OCI-M2 (cell line): ENCODE data around the gene C16orf90.
"Not testable (repeated sequence)": the region's sequence is repeated elsewhere in the genome, so short reads cannot be mapped to it uniquely, and the experiment has no call there.

ENCODE experiments used
- DNase-seq: peaks from one replicate; lab custom pipeline; 2025; ENCODE audit not compliant: unreplicated experiment; lab: John Stamatoyannopoulos, UW

The C16orf90 gene

DNA sequence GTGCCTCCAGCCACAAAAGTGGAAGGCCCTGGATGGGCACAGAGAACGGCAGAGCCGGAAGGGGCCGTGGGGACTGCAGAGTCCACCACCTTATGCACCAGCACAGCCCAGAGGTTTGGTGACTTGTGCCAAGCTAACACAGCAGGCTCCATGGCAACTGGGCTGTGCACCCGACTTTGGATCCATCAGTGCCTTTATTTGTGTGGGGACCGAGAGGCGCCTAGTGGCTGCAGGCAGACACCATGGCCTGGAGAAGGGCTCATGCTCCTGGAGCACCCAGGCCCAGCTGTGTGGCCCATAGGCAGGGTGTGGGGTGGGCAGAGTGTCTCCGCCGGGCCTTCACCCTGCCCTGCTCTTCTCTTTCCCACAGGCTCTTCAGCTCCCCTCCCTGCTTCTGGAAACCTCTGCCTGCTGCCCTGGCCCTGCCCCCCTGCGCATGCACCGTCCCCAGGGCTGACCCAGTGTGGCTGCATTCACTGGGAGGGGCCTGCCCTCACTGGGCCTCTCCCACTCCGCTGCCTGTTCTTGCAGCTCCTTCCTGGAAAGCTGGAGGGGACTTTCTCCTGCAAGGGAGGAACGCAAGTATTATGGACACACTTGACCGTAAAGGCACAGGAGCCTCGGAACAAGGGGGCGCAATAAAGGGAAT, 10.1 kb downstream of the C16orf90 start:
- DNase-seq = no peak

GRCh38 chr16:3484318-3485096, 10.8 kb downstream of the C16orf90 start:
- DNase-seq = no peak

- DNase-seq = no peak
Observed at GRCh38 chr16:3482659-3483241, 12.5 kb downstream of the C16orf90 start.

DNA sequence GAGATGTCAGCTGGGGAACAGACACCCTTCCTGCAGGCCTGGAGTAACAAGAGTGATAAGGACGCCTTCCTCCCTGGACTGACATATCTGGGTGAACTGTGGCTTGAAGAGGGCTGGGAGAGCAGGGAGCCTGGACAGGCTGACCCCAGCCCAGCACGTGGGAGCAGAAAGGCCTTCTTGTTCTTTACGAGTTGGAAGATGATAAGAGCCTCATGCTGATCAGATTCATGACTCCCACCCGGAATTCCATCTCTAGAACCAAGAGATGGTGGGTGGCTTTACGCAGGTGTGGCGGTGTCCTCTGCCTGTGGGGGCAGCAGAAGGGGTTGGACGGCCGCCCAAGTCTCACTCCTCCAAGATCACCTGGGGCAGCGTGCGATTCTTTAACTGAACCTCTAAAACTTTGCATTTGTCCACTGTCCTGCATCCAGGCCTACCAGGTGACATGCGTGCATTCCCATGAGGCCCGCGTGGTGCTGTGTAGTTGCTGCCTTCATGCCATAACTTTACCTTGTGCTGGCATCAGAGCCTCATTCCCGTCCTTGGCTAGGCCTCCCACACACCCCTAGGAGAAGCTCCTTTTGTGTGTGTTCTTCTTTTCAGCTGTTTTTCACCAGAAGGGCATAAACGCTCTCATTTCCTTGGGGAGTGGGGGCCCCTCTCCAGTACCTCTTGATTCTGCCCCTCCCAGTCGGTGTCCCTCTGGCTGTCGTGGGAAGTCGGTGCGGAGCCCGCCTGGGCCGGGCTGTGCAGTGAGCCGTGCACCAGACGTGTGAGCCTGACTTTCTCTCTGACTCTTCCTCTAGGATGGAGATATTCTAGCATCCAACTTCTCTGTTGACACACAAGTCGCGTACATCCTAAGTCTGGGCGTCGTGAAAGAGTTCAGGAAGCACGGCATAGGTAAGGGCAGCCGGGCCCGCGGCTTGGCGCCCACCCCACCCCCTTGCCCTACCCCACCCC, 13.3 kb downstream of the C16orf90 start:
- no peak for DNase-seq

- no peak for DNase-seq
Observed at GRCh38 chr16:3480901-3481695, 14.2 kb downstream of the C16orf90 start.

DNA sequence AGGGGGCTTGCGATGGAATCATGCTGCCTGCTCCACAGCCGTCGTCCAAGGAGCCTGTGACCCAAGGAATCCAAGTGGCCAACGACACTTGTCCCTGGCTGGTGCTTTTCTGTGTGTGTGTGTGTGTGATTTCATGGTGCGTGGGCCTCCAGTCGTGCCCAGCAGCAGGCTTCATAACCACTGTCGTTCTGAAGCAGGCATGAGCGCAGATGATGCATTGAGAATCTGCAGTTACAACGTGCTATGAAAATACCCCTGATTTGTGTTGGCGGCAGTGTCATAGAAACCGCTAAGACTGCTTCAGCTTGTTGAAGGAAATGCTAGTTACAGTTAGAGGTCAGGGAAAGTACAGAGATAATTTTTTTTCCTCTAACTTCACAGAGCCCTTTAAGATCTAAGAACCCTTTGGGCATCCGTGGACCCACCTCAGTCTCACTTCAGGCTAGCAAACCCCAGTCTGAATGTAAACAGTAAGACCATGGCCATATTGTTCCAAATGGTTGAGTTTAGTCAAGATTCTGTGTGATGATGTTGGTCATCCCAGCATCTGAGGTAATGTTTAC, 15.6 kb downstream of the C16orf90 start:
- DNase-seq = no peak

DNA sequence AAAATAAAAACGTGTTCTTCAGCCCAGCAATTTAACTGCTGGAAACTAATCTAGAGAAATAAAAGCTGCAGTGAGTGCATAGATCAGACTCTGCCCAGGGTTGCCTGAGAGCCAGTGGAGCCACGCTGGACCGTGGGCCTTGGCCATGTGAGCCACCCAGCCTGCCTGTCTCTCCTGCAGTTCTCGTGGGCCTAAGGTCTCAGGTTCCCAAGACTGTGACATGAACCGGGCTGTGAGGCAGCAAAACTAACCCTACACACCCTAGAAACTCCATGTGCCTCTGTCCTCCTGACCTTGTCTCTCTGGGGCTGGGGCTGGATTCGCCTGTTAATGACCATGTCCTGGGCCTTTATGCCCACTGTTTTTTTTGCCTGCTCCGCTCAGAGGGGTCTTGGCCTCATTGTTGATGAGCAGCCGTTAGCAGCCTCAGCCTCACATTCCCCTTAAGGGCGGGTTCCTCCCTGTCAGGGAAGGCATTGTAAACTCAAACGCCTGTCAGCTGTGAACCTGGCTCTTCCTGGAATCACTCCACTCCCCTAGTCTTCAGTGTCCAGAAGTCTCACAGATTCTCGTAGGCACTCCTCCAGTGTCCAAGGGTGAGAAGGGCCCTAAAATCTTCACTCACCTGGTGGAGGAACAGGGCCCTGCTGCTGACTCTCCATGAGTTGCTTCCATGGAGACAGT, 16.9 kb downstream of the C16orf90 start:
- no peak for DNase-seq

GRCh38 chr16:3476409-3476808, 18.9 kb downstream of the C16orf90 start:
- no peak for DNase-seq

GRCh38 chr16:3475604-3476375, 19.5 kb downstream of the C16orf90 start:
- DNase-seq = no peak

GRCh38 chr16:3474870-3475269, 20.4 kb downstream of the C16orf90 start:
- DNase-seq = not testable (repeated sequence)

DNA sequence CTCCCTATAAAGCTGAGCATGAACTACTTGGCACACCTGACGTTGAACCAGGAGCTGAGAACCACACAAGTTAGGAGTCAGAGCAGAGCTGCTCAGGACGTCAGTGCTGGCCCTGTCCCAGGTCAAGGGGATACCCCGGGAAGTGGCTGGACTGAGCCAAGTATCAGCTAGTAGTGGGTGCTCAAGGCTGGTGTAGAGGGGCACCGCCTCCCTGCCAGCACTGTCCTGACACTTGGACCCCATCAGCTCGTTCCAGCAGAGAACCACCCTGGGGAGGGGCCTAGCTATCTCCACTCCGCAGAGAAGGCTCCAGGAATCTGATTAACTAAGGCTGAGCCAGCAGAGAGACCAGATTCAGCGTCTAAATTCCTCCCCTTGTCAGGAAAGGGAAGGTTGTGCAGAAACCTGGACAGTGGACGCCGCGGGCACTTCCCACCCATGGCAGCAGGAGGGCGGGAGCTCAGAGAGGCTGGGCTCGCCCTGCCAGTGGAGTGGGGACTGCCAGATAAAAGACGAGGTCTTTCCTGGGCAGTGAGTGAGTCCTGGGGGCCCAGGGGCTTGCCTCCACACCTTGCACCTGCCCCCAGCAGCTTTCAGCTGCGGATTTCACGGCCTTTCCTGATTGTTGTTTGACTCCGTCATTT, 21.0 kb downstream of the C16orf90 start:
- DNase-seq = no peak

DNA sequence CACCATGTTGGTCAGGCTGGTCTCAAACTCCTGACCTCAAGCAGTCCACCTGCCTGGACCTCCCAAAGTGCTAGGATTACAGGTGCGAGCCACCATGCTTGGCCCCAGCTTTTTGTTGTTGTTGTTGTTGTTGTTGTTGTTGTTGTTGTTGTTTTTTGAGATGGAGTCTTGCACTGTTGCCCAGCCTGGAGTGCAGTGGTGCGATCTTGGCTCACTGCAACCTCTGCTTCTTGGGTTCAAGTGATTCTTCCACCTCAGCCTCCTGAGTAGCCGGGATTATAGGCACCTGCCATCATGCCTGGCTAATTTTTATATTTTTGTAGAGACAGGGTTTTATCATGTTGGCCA, 21.7 kb downstream of the C16orf90 start:
- not testable (repeated sequence) for DNase-seq

- no peak for DNase-seq
Observed at GRCh38 chr16:3472878-3473595, 22.3 kb downstream of the C16orf90 start.

GRCh38 chr16:3471518-3472176, 23.6 kb downstream of the C16orf90 start:
- DNase-seq = no peak

DNA sequence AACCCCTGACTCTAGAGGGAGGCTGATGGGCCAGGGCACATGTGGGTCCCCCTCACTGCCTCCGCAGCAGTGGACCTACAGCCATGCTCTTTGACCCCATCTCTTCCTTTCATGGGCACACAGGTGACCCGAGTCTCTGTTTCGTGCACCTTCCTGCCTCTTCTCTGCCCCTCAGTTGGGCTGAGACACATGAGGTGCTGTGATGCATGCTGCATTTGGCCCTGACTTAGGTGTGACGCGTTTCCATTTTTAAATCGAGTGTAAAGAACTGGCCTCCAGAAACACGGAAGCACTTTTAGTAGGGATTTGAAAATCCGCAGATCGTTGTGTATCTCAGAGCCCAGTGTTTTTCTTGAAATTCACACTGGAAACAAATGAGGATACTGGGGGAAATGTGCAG, 24.6 kb downstream of the C16orf90 start:
- no peak for DNase-seq

DNA sequence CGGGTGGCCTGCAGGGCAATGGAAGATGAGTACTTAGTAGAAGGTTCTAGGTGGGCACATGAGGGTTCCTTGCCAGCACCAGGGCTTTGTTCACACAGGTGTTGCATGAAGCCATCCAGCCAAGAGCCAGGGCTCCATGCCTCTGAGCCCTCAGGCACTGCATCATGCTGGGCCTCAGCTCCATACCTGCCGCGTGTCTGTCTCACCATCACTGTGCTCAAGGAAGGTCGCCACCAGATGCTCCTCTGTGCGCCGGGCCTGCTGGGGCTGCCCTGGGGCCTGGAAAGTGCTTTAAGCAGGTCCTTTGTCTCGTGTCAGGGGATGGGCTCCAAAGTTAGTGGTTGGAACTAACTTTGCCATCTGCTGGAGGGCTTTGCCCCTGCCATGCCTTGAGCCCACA, 25.6 kb downstream of the C16orf90 start:
- DNase-seq = no peak

GRCh38 chr16:3468501-3468900, 26.8 kb downstream of the C16orf90 start:
- no peak for DNase-seq
